B cell (primary cell): Measurements from ENCODE around the gene NRL. TPM values are rescaled to one million over a fixed set of nuclear protein-coding genes. Genes with fewer than 3 reads are reported as not detected.

ENCODE experiments used
- ATAC-seq: fragments of 200-7000 bp; cut with Tn5 transposase; one replicate; pipeline ENCODE4 v1.10.0; 2021; ENCODE audit warnings: low read depth, mild to moderate bottlenecking, moderate number of reproducible peaks, moderate library complexity
- CTCF ChIA-PET: fragments of 350-600 bp; sonication (Branson Sonifier 250); formaldehyde crosslinking; loops from one replicate; lab custom pipeline; 2021; ENCODE audit warnings: antibody characterized with exemption, inconsistent platforms; lab: Charles Lee
- POLR2A ChIA-PET: fragments of 350-600 bp; sonication (Branson Sonifier 250); formaldehyde crosslinking; loops from one replicate; lab custom pipeline; 2021; ENCODE audit warnings: antibody characterized with exemption; lab: Charles Lee
- DNase-seq: peaks from one replicate; pipeline ENCODE4 v3.0.0; 2013
- H2AFZ ChIP-seq: 2 replicates; pipeline ENCODE4 v1.6.1; 2012; ENCODE audit warnings: mild to moderate bottlenecking, low read depth, low read length; ENCODE audit not compliant: insufficient read depth, poor library complexity, severe bottlenecking
- H3K27ac ChIP-seq, 2 donors: 1 replicate in 1 of 2; 2 replicates in 1 of 2; pipeline ENCODE4 v1.5.1; 2012 to 2013; ENCODE audit warnings: low read length in 2 of 2, mild to moderate bottlenecking in 2 of 2, moderate library complexity in 1 of 2
- H3K27me3 ChIP-seq, 4 experiments: fragments of 200-600 bp in 1 of 4; sonication (generic) in 1 of 4; replicated peaks in 1 of 4; 1 replicate in 2 of 4; 2 replicates in 2 of 4; pipeline versions ENCODE4 v1.6.1 to v1.7.0; 2013 to 2016; ENCODE audit warnings: low read length in 3 of 4, mild to moderate bottlenecking in 2 of 4, mixed read lengths in 1 of 4, moderate library complexity in 1 of 4; ENCODE audit not compliant: insufficient read depth in 4 of 4, control insufficient read depth in 3 of 4; ENCODE audit errors: control extremely low read depth in 1 of 4
- H3K36me3 ChIP-seq, 2 experiments: replicated peaks in 1 of 2; 1 replicate in 1 of 2; 2 replicates in 1 of 2; pipeline versions ENCODE4 v1.6.1 to v1.7.1; 2013; ENCODE audit warnings: low read length in 1 of 2; ENCODE audit not compliant: insufficient read depth in 2 of 2, control insufficient read depth in 1 of 2; ENCODE audit errors: control extremely low read depth in 1 of 2, extremely low read depth in 1 of 2
- H3K4me1 ChIP-seq, 2 donors: fragments of 200-600 bp in 1 of 2; sonication (generic) in 1 of 2; 1 replicate in 1 of 2; 2 replicates in 1 of 2; pipeline versions ENCODE4 v1.5.1 to v1.6.1; 2013 to 2017; ENCODE audit warnings: low read length in 2 of 2; ENCODE audit not compliant: control insufficient read depth in 2 of 2, insufficient read depth in 2 of 2
- H3K4me2 ChIP-seq: replicated peaks from 2 replicates; pipeline ENCODE3; 2012; ENCODE audit warnings: mild to moderate bottlenecking, low read depth, low read length; ENCODE audit not compliant: poor library complexity, severe bottlenecking
- H3K4me3 ChIP-seq, 5 experiments: fragments of 200-600 bp in 1 of 5; sonication (generic) in 1 of 5; 1 replicate in 3 of 5; 2 replicates in 2 of 5; pipeline versions ENCODE4 v1.5.1 to v1.7.0; 2011 to 2016; ENCODE audit warnings: low read length in 4 of 5, mild to moderate bottlenecking in 4 of 5, low read depth in 2 of 5, control low read depth in 1 of 5, moderate library complexity in 1 of 5; ENCODE audit not compliant: insufficient read depth in 1 of 5; ENCODE audit errors: control extremely low read depth in 1 of 5, extremely low read depth in 1 of 5
- H3K79me2 ChIP-seq: fragments of 200-600 bp; sonication (generic); one replicate; pipeline ENCODE4 v1.6.0; 2016; ENCODE audit warnings: low read length; ENCODE audit not compliant: control insufficient read depth, insufficient read depth
- H3K9ac ChIP-seq: fragments of 200-600 bp; sonication (generic); 2 replicates; pipeline ENCODE4 v1.6.1; 2017; ENCODE audit warnings: mild to moderate bottlenecking, low read length, moderate library complexity
- H3K9me3 ChIP-seq, 3 donors: one replicate each; pipeline versions ENCODE4 v1.6.1 to v1.7.1; 2013; ENCODE audit warnings: low read length in 2 of 3; ENCODE audit not compliant: control insufficient read depth in 2 of 3, insufficient read depth in 1 of 3; ENCODE audit errors: control extremely low read depth in 1 of 3
- H4K20me1 ChIP-seq: 2 replicates; pipeline ENCODE4 v1.6.0; 2012; ENCODE audit warnings: mild to moderate bottlenecking, low read length; ENCODE audit not compliant: insufficient read depth, control insufficient read depth, poor library complexity, severe bottlenecking
- H3K27ac Mint-ChIP-seq: one replicate; pipeline ENCODE4 v1.8.0; 2021; ENCODE audit warnings: mixed read lengths
- H3K27me3 Mint-ChIP-seq: one replicate; pipeline ENCODE4 v1.8.0; 2021; ENCODE audit warnings: mixed read lengths
- H3K4me1 Mint-ChIP-seq: one replicate; pipeline ENCODE4 v1.8.0; 2021; ENCODE audit warnings: mixed read lengths
- H3K4me3 Mint-ChIP-seq: one replicate; pipeline ENCODE4 v1.8.0; 2021; ENCODE audit warnings: mixed read lengths
- H3K9me3 Mint-ChIP-seq: one replicate; pipeline ENCODE4 v1.8.0; 2022; ENCODE audit warnings: mixed read lengths; ENCODE audit not compliant: insufficient read depth
- EZH2 ChIP-seq: IDR thresholded peaks from 2 replicates; pipeline ENCODE4 v1.6.1; 2012; ENCODE audit warnings: borderline replicate concordance, low read depth, mild to moderate bottlenecking, moderate library complexity, low read length; ENCODE audit not compliant: insufficient read depth, poor library complexity, severe bottlenecking
- WGBS: methylation state at CpG from one replicate; pipeline ENCODE4 v1.1.5; 2013; ENCODE audit warnings: missing lambda C conversion rate; ENCODE audit not compliant: insufficient coverage; 5-methylcytosine and 5-hydroxymethylcytosine counted together
- intact Hi-C: fragments of 100-400 bp; cut with micrococcal nuclease; formaldehyde crosslinking; loops from one replicate; pipeline ENCODE4 v1.10.0; 2022
- polyA plus RNA-seq: library from polyadenylated mRNA; depleted of rRNA; stranded (reverse); fragments of >200 nt; gene quantifications from 2 replicates; pipeline ENCODE4 v1.2.3, GENCODE V29; 2012
- total RNA-seq, 2 donors: library from RNA; stranded (reverse); fragments of 120-200 nt in 1 of 2; gene quantifications; 1 replicate in 1 of 2; 2 replicates in 1 of 2; pipeline versions ENCODE4 v1.2.3 to v1.2.4, GENCODE V29; 2013 to 2022
- TF ChIP-seq, protein P1 (sequence below): fragments of 200-600 bp; IDR thresholded peaks from one replicate; pipeline ENCODE4 v1.8.0; 2022; ENCODE audit warnings: antibody characterized with exemption, mild to moderate bottlenecking

The NRL gene
- total and polyA plus RNA-seq, 2 donors (not counting 1 experiment from before 2014, with no cell fraction given): 7.0 to 8.8 TPM

DNA sequence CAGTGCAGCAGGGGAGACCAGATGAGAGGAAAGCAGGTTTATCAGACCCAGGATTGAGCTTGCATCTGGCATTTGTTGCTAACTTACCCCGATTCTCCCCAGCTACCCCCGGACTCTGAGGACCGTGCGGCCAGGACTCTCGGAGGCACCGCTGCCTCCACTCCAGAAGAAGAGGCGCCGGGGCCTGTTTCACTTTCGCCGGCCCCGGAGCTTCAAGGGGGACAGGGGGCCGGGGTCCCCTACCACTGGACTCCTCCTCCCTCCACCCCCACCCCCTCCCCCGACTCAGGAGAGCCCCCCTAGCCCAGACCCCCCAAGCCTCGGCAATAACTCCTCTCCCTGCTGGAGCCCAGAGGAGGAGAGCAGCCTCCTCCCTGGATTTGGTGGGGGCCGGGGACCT, 49.9 kb downstream of the NRL start:
- H3K4me3 Mint-ChIP-seq: no peak overlapping the region
- TF ChIP-seq, protein P1, sequence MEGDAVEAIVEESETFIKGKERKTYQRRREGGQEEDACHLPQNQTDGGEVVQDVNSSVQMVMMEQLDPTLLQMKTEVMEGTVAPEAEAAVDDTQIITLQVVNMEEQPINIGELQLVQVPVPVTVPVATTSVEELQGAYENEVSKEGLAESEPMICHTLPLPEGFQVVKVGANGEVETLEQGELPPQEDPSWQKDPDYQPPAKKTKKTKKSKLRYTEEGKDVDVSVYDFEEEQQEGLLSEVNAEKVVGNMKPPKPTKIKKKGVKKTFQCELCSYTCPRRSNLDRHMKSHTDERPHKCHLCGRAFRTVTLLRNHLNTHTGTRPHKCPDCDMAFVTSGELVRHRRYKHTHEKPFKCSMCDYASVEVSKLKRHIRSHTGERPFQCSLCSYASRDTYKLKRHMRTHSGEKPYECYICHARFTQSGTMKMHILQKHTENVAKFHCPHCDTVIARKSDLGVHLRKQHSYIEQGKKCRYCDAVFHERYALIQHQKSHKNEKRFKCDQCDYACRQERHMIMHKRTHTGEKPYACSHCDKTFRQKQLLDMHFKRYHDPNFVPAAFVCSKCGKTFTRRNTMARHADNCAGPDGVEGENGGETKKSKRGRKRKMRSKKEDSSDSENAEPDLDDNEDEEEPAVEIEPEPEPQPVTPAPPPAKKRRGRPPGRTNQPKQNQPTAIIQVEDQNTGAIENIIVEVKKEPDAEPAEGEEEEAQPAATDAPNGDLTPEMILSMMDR: no peak
- TF ChIP-seq EZH2: no peak
- CTCF ChIA-PET: interaction anchor here (3.6 kb wide), 1 partner anchor 44 kb away, joined by 10 read pairs; no protein-coding TSS in a partner anchor

DNA sequence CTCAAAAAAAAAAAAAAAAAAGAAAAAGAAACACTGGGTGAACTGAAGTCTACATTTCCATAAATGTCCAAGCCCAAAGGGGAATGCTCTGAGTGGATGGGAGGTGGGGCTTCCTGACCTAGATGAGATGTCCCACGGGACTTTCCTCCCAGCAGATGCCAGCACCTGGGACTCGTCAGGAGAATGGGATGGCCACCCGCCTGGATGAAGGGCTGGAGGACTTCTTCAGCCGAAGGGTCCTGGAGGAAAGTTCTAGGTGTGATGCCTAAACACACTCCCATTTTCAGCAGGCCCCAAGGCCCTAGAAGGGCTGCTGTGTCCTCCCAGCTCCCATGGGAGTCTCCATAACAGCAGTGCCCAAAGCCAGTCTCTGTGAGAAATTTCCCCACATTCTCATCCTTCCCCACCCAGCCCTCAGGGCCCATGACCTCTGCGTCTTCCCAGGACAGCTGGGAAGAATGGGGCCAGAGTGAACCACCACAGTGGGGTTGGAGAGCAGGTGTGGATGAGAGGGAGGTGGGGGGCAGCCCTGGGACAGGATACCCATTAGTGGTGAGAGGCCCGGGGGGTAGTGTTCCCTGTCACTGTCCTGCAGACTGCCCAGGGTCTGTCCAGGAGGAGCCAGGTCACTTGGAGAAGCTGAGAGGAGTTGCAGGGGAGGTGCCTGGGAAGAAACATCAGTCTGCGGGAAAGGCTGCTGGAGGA, 50.5 kb downstream of the NRL start:
- TF ChIP-seq EZH2: no peak
- TF ChIP-seq, protein P1: no peak
- Mint-ChIP-seq H3K4me3 (no peak overlapping the region), H3K27me3 (no peaks in the 10 kb centered on the region), H3K27ac (no peak overlapping the region), H3K9me3 (no peaks in the 10 kb centered on the region), H3K4me1 (no peaks in the 10 kb centered on the region)
- 98% methylated on average over 3 of the region's 7 CpGs for WGBS
- H3K4me3 ChIP-seq: no peak overlapping the region
- POLR2A ChIA-PET: no interaction called here
- H3K27me3 ChIP-seq: no peaks in the 10 kb centered on the region
- H3K9ac ChIP-seq: no peak overlapping the region
- no peak overlapping the region for H3K4me2 ChIP-seq
- intact Hi-C loops: no loop called here
- H4K20me1 ChIP-seq: no peaks in the 10 kb centered on the region
- H3K27ac ChIP-seq: no peak overlapping the region
- DNase-seq (no peak), ATAC-seq (no peak)
- H3K9me3 ChIP-seq: no peaks in the 10 kb centered on the region
- no peaks in the 10 kb centered on the region for H3K36me3 ChIP-seq
- H3K79me2 ChIP-seq: no peaks in the 10 kb centered on the region
- CTCF ChIA-PET: interaction anchor here (0.9 to 3.6 kb wide), 3 partner anchors 28 to 44 kb away, joined by 3 to 10 read pairs (median 3); no protein-coding TSS in a partner anchor
- H2AFZ ChIP-seq: no peak overlapping the region
- no peaks in the 10 kb centered on the region for H3K4me1 ChIP-seq

More for the DNA sequence above, 49.9 kb downstream of the NRL start:
- intact Hi-C loops: no loop called here
- no peak overlapping the region for H3K9ac ChIP-seq
- no peak overlapping the region for H3K27ac ChIP-seq
- Mint-ChIP-seq H3K4me1 (no peaks in the 10 kb centered on the region), H3K27me3 (no peaks in the 10 kb centered on the region), H3K27ac (no peak overlapping the region), H3K9me3 (no peaks in the 10 kb centered on the region)
- H3K79me2 ChIP-seq: no peaks in the 10 kb centered on the region
- no peak overlapping the region for H2AFZ ChIP-seq
- H4K20me1 ChIP-seq: no peaks in the 10 kb centered on the region
- DNase-seq (no peak), ATAC-seq (no peak)
- H3K27me3 ChIP-seq: no peaks in the 10 kb centered on the region
- H3K4me3 ChIP-seq: no peak overlapping the region
- H3K36me3 ChIP-seq: no peaks in the 10 kb centered on the region
- no peak overlapping the region for H3K4me2 ChIP-seq
- 92% methylated on average over 12 of the region's 15 CpGs for WGBS
- POLR2A ChIA-PET: no interaction called here
- H3K9me3 ChIP-seq: no peaks in the 10 kb centered on the region
- no peaks in the 10 kb centered on the region for H3K4me1 ChIP-seq
